Raji (cell line): ENCODE data around the gene KNDC1.

Experiments
- POLR2A ChIP-seq: IDR thresholded peaks from 2 replicates; pipeline ENCODE4 v1.6.1; 2011; ENCODE audit warnings: low read depth, low read length, control low read depth; ENCODE audit not compliant: insufficient read depth

The KNDC1 gene

DNA sequence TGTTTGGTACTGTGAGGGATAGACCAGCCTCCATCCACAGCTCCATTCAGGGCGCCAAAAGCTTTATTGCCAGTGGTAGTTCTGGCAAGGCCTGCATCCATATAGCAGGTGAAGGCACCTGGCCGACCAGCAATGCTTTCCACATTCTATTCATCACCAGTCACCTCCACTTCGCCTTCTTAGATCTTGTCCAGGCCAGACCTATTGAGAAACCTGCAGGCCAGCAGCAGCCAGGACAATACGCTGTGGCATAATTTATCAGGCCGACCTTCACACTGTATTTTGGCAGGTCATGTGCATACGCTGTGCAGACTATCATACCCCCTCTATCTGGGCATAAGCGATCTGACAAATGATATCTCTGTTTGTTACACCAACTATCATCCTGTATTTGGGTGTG, 15.2 kb upstream of the KNDC1 start:
- no peak for TF ChIP-seq POLR2A

DNA sequence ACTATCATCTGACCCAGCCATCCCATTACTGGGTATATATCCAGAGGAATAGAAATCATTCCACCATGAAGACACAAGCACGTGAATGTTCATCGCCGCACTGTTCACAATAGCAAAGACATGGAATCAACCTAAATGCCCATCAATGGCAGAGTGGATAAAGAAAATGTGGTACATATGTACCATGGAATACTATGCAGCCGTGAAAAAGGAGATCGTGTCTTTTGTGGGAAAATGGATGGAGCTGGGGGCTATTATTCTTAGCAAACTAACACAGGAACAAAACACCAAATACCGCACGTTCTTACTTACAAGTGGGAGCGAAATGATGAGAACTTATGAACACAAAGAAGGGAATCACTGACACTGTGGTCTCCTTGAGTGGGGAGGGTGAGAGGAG, 9.8 kb upstream of the KNDC1 start:
- no peak for TF ChIP-seq POLR2A

DNA sequence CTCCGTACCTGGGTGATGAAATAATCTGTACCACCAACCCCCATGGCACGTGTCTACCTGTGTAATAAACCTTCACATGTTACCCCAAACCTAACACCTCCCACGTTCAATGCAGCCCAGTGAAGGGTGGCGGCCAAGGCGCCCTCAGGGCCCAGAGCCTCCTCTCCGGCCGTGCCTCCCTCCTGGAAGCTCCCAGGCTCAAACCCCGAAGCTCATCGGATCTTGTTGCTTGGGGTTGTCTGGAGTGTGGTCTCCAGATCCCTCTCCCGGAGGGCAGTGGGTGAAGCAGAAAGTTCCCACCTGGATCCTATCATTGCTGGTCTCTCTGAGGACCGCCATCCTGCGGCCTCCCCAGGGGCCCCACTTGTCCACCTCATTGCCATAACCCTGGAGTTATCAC, 9.4 kb upstream of the KNDC1 start:
- TF ChIP-seq POLR2A: no peak

DNA sequence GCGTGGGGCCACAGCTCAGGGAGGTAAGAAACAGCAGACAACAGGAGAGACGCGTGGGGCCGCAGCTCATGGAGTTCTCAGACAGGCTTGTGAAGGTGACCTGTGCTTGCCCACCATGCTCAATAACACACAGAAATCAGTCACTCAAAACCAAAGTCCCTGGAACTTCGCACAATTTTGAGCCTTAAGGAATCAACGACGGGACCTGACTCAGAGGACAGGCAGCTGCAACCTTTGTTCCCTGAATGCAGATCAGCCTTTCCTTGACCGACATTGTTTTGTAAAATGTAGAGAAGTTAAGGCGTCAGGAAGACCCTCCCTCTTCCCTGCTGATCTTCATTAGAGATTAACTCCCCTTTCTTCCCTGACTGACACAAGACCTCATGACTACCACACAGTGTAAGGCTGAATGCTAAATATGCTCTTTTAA, 8.5 kb upstream of the KNDC1 start:
- TF ChIP-seq POLR2A: no peak

DNA sequence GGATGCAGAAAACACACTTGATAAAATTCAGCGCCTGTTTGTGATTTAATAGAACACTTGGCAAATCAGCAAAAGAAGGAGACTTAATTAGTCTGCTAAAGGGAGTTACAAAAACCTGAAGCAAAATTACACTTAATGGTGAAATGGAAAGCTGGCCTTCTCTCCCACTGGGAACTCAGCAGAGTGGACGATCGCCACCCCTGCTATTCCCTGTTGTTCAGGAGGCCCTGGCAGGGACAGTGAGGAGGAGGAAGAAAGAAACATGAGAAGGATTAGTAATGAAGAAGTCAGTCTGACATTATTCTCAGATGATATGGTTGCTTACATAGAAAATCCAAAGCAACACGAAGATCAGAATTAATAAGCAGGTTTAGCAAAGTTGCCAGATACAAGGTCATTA, 5.6 kb upstream of the KNDC1 start:
- no peak for TF ChIP-seq POLR2A

DNA sequence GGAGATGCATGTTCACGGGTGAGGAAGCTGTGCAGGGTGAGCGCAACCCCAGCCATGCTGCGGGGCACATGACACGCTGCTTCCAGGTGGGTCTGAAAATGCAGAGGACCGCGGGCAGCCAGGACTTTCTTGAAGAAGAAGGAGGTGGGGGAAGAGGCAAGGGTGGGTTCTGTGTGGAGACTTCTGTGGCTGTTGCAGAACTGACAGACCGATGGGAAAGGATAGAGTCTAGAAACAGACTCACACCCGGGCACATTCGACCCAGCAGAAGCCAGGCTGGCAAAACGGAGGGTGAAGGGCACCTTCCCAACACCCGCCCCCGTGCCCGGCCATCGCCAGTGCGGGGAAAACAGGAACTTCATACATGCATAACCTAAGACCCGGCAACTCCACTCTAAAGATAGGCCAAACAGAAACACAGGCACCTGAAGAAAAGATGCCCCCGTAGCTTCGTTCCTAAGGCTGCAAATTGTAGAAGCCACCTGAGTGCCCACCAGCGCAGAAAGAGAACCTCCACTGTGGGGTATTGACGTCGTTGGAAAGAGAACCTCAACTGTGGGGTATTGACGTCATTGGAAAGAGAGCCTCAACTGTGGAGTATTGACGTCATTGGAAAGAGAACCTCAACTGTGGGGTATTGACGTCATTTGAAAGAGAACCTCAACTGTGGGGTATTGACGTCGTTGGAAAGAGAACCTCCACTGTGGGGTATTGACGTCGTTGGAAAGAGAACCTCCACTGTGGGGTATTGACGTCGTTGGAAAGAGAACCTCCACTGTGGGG, 4.8 kb upstream of the KNDC1 start:
- no peak for TF ChIP-seq POLR2A

DNA sequence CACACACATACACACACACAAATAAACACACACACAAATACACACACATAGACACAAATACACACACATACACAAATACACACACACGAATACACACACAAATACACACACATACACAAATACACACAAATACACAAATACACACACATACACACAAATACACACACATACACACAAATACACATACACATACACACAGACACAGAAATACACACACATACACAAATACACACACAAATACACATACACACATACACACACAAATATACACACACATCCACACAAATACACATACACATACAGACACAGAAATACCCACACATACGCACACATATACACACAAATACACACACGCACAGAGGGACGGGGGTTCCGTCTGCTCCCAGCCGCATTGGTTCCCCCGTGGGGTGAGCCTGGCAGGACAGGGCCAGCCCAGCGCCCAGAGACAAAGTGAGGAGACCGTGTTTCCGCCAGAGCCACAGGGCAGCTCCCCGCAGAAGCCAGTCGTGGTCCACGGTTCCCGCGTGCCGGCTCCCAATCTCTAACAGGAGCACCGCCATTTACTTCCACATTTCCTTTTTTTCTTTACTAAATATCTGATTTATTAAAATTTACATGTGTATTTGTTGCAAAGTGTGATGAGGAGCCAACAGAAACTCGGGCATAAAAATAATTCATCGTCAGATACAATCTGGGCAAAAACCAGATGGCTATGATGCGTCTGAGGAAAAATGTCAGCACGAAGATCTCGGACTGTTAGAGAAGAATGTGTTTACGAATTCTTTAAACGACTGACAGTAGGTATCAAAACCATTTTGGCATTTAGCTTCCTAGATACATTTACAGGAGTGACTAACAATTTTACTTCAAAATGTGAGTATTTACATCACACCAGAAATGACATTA, 3.1 kb upstream of the KNDC1 start:
- no peak for TF ChIP-seq POLR2A

DNA sequence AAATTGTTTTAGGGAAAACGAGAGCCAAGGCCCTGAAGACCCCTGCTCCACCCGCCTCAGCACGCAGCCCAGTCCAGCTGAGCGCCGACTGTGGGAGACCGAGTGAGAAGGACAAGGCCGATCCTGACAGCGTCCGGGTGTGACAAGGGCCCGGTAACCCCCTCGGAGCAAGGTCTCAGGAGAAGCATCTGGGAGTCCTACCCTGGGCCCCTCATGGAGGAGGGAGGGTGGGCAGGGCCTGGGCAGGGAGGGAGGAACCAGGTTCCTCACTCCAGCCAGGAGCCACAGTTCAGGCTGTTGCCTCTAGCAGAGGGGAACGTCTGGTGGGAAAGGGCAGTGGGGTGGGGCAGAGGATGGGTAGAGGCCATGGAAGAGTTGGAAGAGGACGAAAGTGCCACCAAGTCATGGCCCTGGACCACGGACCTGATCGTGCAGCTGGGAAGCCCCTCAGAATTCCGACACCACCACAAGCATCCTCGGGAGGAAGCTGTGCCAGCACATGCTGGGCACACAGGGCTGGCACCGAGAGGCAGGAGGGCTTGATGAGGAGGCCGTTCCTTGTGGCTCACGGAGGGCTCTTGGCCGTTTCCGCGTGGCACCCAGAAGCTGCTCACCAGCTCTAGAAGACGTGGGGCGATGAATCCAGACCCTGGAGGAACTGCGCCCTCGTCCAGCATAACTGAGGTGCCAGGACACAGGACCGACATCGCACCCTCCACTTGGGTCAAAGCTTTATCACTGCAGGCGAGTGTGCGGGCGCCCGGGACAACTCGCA, 2.2 kb upstream of the KNDC1 start:
- TF ChIP-seq POLR2A: no peak

DNA sequence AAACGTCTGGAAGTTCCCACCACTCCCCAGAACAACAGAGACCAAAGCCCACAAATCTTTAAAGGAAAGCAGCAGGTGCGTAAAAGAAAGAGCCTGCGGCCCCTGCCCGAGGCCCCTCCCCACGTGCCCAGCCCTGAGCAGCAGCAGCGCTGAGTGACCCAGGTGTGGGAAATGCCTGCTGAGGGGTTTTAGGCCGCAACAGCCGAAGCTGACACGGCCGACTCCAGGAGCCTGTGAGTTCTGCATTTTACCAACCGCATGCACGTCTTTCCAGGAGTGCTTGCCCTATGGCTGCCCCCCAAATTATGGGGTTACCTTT, 1.6 kb upstream of the KNDC1 start:
- no peak for TF ChIP-seq POLR2A

DNA sequence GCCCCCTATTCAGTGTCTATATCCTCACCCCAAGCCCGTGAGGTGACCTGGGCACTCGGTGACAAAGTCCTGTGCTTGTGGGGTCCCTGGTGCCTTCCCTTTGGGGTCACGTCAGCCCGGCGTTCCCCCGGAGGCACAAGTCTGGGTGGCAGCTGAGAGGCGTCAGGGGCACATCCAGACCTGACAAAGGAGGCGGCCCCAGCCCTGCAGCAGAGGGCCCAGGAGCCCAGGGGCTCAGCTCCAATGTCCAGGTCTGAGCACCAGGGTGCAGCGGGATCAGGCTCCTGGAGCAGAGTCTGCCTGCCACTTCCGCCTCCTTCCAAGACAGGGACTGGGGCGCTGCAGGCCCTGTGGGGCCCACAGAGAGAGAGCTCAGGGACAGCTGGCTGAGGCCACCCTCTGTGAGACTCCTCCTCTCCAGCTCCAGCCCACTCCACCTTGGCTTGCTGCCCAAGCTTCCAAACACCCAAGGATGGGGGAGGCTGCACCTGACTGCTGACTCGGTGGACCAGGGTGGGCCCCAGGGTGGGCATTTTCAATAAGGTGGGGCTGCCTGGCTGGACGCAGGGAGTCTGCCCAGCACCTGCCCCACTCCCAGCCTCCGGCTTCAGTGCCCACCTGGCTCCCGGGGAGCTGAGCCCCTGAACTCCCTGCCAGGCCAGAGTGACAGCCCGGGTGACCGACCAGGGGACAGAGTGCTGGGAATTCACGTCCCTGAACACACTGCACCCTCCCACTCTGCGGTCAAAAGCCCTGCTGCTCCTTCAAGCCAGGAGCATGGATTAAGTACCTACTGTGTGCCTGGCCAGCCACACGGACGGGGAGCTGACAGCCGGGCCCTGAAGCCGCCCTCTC, 1.0 kb upstream of the KNDC1 start:
- no peak for TF ChIP-seq POLR2A

DNA sequence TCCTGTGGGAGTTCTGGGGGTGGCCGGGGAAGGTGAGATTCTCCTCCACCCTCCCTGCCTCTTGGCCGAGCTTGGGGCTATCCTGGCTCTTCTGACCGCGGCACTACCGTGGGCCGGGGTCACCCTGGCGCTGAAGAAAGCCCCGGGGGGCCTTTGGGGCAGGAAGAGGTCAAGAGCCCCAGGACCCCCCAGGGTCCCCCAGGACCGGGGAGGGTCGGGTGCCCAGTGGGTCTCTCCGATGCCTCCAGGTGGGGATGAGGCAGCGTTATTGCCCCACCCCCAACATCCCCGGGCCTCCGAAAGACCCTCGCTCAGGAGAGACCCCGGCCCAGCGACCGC, 439 bp upstream of the KNDC1 start:
- no peak for TF ChIP-seq POLR2A

DNA sequence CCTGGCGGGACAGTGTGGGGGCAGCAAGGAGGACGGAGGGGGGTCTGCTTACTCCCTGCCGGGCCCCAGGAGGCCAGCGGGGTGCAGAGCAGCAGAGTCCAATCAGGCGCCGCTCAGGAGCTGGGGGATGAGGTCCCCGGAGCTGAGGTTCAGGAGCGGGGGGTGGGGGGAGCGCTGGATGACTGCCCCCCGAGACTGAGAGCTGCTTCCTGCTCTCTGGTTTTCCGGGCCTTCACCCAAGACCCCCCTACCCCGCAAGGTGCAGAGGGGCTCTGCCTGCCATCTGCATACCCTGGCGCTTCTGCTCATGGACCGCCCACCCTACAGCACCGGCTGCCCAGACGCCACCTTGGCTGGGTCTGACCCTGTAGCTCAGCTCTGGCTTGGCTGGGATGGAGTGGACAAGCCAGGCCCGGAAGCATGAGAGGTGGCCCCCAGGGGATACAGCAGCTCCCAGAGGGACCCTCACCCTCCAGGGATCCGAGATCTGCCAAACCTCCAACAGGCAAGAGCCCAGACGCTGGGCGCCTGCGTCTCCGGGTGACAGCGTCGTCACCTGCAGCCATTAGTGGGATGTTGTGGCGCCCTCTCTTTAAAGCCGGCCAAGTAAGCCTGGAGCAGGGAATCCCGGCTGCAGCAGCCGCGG, 930 bp downstream of the KNDC1 start:
- TF ChIP-seq POLR2A: no peak

DNA sequence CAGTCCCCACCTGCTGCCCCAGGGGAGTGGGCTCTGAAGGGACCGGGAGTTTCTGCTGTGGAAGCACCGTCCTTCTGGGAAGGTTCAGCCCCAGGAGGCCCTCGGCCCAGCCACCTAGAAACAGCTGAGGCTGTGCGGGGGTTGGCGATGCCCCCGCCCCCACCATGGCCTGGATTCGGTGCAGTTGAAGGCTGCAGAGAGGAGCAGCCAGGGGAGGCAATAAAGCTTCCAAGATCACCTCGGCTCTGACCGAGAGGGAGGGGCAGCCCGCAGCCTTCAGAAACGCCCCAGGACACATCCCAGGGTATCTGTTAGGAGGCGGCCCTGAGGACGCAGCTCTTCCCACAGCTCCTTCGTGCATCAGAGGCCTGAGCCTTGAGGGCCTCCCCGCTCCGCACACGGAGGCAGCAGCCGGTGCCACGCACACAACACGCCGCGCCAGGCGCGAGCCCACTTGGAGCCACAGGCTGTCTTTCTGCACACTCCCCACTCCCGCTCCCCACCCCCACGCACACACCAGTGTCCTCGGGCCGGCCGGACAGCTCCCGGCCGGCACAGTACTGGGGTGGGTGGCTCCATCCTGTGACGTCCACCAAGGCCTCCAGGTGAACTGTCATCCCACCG, 1.6 kb downstream of the KNDC1 start:
- no peak for TF ChIP-seq POLR2A

DNA sequence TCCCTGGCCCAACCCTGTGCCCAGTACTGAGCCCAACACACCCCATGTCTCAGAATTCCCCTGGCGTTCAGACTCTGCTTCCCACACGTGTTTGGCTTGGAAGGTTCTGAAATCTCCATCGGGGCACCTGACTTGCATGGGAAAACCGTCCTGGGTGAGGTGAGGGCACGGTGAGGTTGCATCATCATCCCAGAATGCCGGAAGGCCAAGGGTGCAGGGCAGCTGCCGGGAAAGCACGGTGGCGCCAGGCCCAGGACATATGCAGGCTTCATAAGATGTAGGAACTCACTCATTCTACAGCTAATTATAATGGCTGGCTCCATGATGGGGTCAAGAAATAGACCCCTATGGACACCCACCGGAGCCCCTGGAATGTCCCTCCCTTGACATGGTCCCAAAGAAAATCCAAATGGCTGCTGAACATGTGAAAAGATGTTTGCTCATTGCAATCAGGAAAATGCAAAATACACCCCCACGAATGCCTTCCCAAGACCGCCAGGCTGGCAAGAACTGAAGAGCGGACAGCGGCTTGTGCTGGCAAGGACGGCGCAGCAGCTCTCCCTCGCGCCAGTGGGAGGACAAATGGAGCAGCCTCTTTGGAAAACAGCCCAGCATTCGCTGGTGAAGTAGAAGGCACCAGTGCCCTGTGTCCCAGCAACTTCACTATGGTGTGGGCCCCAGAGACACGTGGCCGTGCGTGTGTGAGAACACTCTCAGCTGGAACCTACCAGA, 2.3 kb downstream of the KNDC1 start:
- TF ChIP-seq POLR2A: no peak
